Measurements from ENCODE around the gene EFCC1. TPM values are rescaled to one million over a fixed set of nuclear protein-coding genes. Genes with fewer than 3 reads are reported as not detected.

The EFCC1 gene
- total and polyA plus RNA-seq, 2 of the 13 experiments (the other 11 are each of a cell fraction or from before 2014, with no cell fraction given) = not detected

GRCh38 chr3:128973988-128974564, 27.0 kb upstream of the EFCC1 start (continued):
- TF ChIP-seq ZNF331 (CRISPR knock-in tag; IDR thresholded peaks at IDR 0.05) (no peak), NFIB (CRISPR knock-in tag; IDR thresholded peaks at IDR 0.05; ENCODE audit: borderline replicate concordance) (no peak), ZBTB49 (CRISPR knock-in tag; IDR thresholded peaks at IDR 0.05; ENCODE audit: borderline replicate concordance) (no peak), SP5 (CRISPR knock-in tag; IDR thresholded peaks at IDR 0.05; ENCODE audit: borderline replicate concordance, low read depth) (no peak), BHLHE40 (IDR thresholded peaks at IDR 0.05; ENCODE audit: low read length) (no peak)

DNA sequence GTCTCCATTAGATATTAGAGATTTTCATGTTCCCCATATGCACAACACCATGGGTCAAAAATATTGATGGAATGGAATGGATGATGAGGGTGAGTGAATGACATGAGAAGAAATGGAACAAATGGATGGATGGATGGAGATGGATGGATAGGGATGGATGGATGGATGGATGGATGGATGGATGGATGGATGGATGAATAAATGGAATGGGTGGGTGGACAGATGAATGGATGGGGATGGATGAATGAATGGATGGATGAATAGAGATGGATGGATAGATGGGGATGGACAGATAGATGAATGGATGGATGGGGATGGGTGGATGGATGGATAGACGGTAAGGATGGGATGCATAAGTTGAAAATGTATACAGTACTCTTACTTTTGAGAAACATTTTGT, 25.8 kb upstream of the EFCC1 start:
- whole genome bisulfite sequencing (ENCODE audit: low lambda C conversion rate) = 2% methylated on average over 1 of the region's 1 CpG
- BruUV-seq (replicated peaks) = no TSS peak

More for the DNA sequence above, 25.8 kb upstream of the EFCC1 start:
- DNase-seq (ENCODE audit: low spot score) (no peak), FAIRE-seq (no peak), ATAC-seq (no peak)
- Histone ChIP-seq H3K4me1 (ENCODE audit: insufficient read depth, low read length) (no peaks in the 10 kb centered on the region), H3K9me3 (ENCODE audit: low read length) (no peaks in the 10 kb centered on the region), H3K4me3 (replicated peaks in 1 of 3; ENCODE audit: insufficient read depth in 1 of 3, low read depth in 2 of 3, low read length in 3 of 3) (no peak overlapping the region), H3K79me2 (ENCODE audit: insufficient read depth, low read length) (no peaks in the 10 kb centered on the region), H3K27me3 (ENCODE audit: control insufficient read depth in 1 of 2, insufficient read depth in 2 of 2, low read length in 2 of 2) (peaks cover 0 to 19% of the 10 kb centered on the region in 2 experiments; a peak in 3 of 5 replicates), H4K20me1 (ENCODE audit: insufficient read depth, low read length) (no peaks in the 10 kb centered on the region), H3K36me3 (replicated peaks in 1 of 2; ENCODE audit: control insufficient read depth in 1 of 2, insufficient read depth in 2 of 2, low read length in 2 of 2) (no peaks in the 10 kb centered on the region), H3K9ac (ENCODE audit: insufficient read depth, low read depth, low read length) (no peak overlapping the region), H3K27ac (ENCODE audit: extremely low read length, insufficient read depth, low read length) (no peak overlapping the region), H3K4me2 (ENCODE audit: low read depth, low read length) (no peak overlapping the region), H2AFZ (ENCODE audit: low read length) (no peak overlapping the region)
- intact Hi-C loops (cut with micrococcal nuclease; ENCODE audit: unreplicated experiment) = no loop called here
- in situ Hi-C loops (cut with HindIII; ENCODE audit: extremely low pct_ligation_motif_present, low pct_unique_long_range_greater_than_20kb) = loop anchor here (10.0 kb wide), 1 partner anchor 110 kb away; no protein-coding TSS in a partner anchor
- ChIA-PET POLR2A (no interaction called here), CTCF (ENCODE audit: low intra/inter-chr PET ratio, low total read pairs) (no interaction called here)
- TF ChIP-seq ZNF264 (CRISPR knock-in tag; IDR thresholded peaks at IDR 0.05) = no peak
- peak; percentile 66 for TF ChIP-seq HNRNPK (IDR thresholded peaks at IDR 0.05; ENCODE audit: low read depth, low read length, poor library complexity, severe bottlenecking)
- TF ChIP-seq MLLT10 (CRISPR knock-in tag; IDR thresholded peaks at IDR 0.05) = no peak

All from HepG2 (cell line).